Measurements from ENCODE around the gene B3GALT4.

- TF ChIP-seq EZH2 (IDR thresholded peaks at IDR 0.05; ENCODE audit: borderline replicate concordance, insufficient read depth, low read depth, low read length, poor library complexity, severe bottlenecking) (no peak), CTCF (IDR thresholded peaks at IDR 0.05) (no peak)
Measured at GRCh38 chr6:33312361-33313104, 35.6 kb downstream of the B3GALT4 start.

Data from B cell (primary cell).